ENCODE measurements around the gene TMEM121.

The TMEM121 gene

GRCh38 chr14:105505101-105505500 lies 21.3 kb upstream of the TMEM121 start:
- no peak for TF ChIP-seq CTCF (IDR thresholded peaks at IDR 0.05; ENCODE audit: low read depth, low read length, missing control alignments)
- Histone ChIP-seq H3K4me3 (ENCODE audit: low read depth, low read length) (no peak overlapping the region), H3K27ac (no peak overlapping the region), H3K36me3 (replicated peaks) (no peaks in the 10 kb centered on the region), H3K27me3 (replicated peaks) (no peaks in the 10 kb centered on the region)
- in situ Hi-C loops (cut with HindIII; ENCODE audit: low pct_ligation_motif_present, low sequenced_read_pairs), result no loop called here
- DNase-seq, result no peak

- Histone ChIP-seq H3K27ac (no peak overlapping the region), H3K4me3 (ENCODE audit: low read depth, low read length) (no peak overlapping the region), H3K27me3 (replicated peaks) (no peaks in the 10 kb centered on the region), H3K36me3 (replicated peaks) (no peaks in the 10 kb centered on the region)
- in situ Hi-C loops (cut with HindIII; ENCODE audit: low pct_ligation_motif_present, low sequenced_read_pairs), result no loop called here
- no peak for DNase-seq
- no peak for TF ChIP-seq CTCF (IDR thresholded peaks at IDR 0.05; ENCODE audit: low read depth, low read length, missing control alignments)
Observed at GRCh38 chr14:105507247-105507646, 19.1 kb upstream of the TMEM121 start.

- H3K4me3 ChIP-seq (ENCODE audit: low read depth, low read length), result no peak overlapping the region
- no peak for TF ChIP-seq CTCF (IDR thresholded peaks at IDR 0.05; ENCODE audit: low read depth, low read length, missing control alignments)
- in situ Hi-C loops (cut with HindIII; ENCODE audit: low pct_ligation_motif_present, low sequenced_read_pairs), result no loop called here
Observed at GRCh38 chr14:105508069-105508468, 18.3 kb upstream of the TMEM121 start.

GRCh38 chr14:105508601-105509000 lies 17.8 kb upstream of the TMEM121 start:
- H3K27me3 ChIP-seq (replicated peaks), result no peaks in the 10 kb centered on the region
- no peaks in the 10 kb centered on the region for H3K36me3 ChIP-seq (replicated peaks)
- H3K4me3 ChIP-seq (ENCODE audit: low read depth, low read length), result no peak overlapping the region
- no peak overlapping the region for H3K27ac ChIP-seq
- in situ Hi-C loops (cut with HindIII; ENCODE audit: low pct_ligation_motif_present, low sequenced_read_pairs), result no loop called here
- no peak for TF ChIP-seq CTCF (IDR thresholded peaks at IDR 0.05; ENCODE audit: low read depth, low read length, missing control alignments)
- no peak for DNase-seq

More at GRCh38 chr14:105508069-105508468, 18.3 kb upstream of the TMEM121 start:
- no peak for DNase-seq
- no peaks in the 10 kb centered on the region for H3K27me3 ChIP-seq (replicated peaks)
- no peaks in the 10 kb centered on the region for H3K36me3 ChIP-seq (replicated peaks)
- H3K27ac ChIP-seq, result no peak overlapping the region

GRCh38 chr14:105517096-105517495 lies 9.3 kb upstream of the TMEM121 start:
- Histone ChIP-seq H3K27ac (no peak overlapping the region), H3K27me3 (replicated peaks) (no peaks in the 10 kb centered on the region), H3K36me3 (replicated peaks) (no peaks in the 10 kb centered on the region), H3K4me3 (ENCODE audit: low read depth, low read length) (no peak overlapping the region)
- in situ Hi-C loops (cut with HindIII; ENCODE audit: low pct_ligation_motif_present, low sequenced_read_pairs), result no loop called here
- DNase-seq, result no peak
- no peak for TF ChIP-seq CTCF (IDR thresholded peaks at IDR 0.05; ENCODE audit: low read depth, low read length, missing control alignments)

- Histone ChIP-seq H3K27ac (no peak overlapping the region), H3K4me3 (ENCODE audit: low read depth, low read length) (no peak overlapping the region), H3K27me3 (replicated peaks) (no peaks in the 10 kb centered on the region), H3K36me3 (replicated peaks) (no peaks in the 10 kb centered on the region)
- no peak for TF ChIP-seq CTCF (IDR thresholded peaks at IDR 0.05; ENCODE audit: low read depth, low read length, missing control alignments)
- DNase-seq, result no peak
- in situ Hi-C loops (cut with HindIII; ENCODE audit: low pct_ligation_motif_present, low sequenced_read_pairs), result no loop called here
Observed at GRCh38 chr14:105519946-105520698, 6.3 kb upstream of the TMEM121 start.
